Stimulated activated CD8-positive, alpha-beta memory T cell treated with anti-CD3 and anti-CD28 coated beads, Interleukin-12 subunit alpha, Interleukin-12 subunit beta, amount 100 ng/mL, for 4 hours (primary cell): ENCODE results near the gene TBCC.

ENCODE experiments used
- DNase-seq: peaks from one replicate; pipeline ENCODE4 v3.0.0-alpha.2; 2020; ENCODE audit warnings: low read depth

The TBCC gene

GRCh38 chr6:42694586-42694985, 51.3 kb downstream of the TBCC start:
- no peak for DNase-seq
